GM18498 (cell line): ENCODE data around the gene PSRC1.

ENCODE experiments used
- ATAC-seq: cut with Tn5 transposase; IDR thresholded peaks from one replicate; pipeline ENCODE4 v1.9.1; 2021; ENCODE audit warnings: mild to moderate bottlenecking, moderate library complexity; ENCODE audit not compliant: unreplicated experiment

Gene PSRC1

DNA sequence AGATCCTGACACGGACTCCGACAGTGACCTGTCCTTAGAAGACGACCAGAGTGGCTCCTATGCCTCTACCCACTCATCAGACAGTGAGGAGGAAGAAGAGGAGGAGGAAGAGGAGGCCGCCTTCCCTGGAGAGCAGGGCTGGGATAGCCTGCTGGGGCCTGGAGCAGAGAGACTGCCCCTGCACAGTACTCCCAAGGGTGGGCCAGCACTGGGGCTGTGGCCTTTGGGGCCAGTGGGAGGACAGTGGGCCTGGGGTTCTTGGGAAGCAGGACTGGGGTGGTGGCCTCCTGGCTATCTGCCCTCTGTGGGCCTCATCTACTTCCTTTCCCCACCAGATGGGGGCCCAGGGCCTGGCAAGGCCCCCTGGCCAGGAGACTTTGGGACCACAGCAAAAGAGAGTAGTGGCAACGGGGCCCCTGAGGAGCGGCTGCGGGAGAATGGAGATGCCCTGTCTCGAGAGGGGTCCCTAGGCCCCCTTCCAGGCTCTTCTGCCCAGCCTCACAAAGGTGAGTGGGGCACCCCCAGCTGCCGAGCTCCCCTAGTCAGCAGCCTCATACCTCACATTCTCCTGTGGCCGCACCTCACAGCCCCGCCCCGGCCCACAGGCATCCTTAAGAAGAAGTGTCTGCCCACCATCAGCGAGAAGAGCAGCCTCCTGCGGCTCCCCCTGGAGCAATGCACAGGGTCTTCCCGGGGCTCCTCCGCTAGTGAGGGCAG lies 10.0 kb downstream of the PSRC1 start:
- no peak for ATAC-seq

- ATAC-seq, result no peak
Measured at GRCh38 chr1:109272021-109272799, 10.7 kb downstream of the PSRC1 start.

- no peak for ATAC-seq
Measured at GRCh38 chr1:109271458-109271857, 11.5 kb downstream of the PSRC1 start.

GRCh38 chr1:109270623-109271317 lies 12.2 kb downstream of the PSRC1 start:
- ATAC-seq, result no peak

- no peak for ATAC-seq
Measured at GRCh38 chr1:109269981-109270622, 12.8 kb downstream of the PSRC1 start.

- ATAC-seq, result no peak
Measured at GRCh38 chr1:109269212-109269980, 13.5 kb downstream of the PSRC1 start.

GRCh38 chr1:109268431-109269211 lies 14.3 kb downstream of the PSRC1 start:
- ATAC-seq, result no peak

- no peak for ATAC-seq
Measured at GRCh38 chr1:109267743-109268300, 15.1 kb downstream of the PSRC1 start.

- no peak for ATAC-seq
Measured at GRCh38 chr1:109266965-109267364, 16.0 kb downstream of the PSRC1 start.

- no peak for ATAC-seq
Measured at GRCh38 chr1:109265741-109266330, 17.1 kb downstream of the PSRC1 start.

DNA sequence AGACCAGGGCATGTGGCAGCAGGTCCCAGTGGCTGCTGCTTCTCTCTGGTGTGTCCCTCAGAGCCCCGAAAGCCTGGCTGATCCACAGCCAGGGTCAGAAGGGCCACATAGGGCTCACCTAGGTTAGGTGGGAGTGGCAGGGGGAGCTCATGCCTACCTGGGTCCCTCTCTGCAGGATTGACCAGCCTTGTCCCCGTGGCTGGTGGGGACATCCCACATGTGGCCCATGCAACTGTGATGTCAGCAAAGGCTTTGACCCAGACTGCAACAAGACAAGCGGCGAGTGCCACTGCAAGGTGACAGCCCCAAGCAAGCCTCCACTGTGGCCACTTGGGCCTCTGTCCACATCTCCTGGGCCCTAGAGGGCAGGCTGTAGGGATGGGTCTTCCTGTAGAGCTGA lies 17.9 kb downstream of the PSRC1 start:
- no peak for ATAC-seq

DNA sequence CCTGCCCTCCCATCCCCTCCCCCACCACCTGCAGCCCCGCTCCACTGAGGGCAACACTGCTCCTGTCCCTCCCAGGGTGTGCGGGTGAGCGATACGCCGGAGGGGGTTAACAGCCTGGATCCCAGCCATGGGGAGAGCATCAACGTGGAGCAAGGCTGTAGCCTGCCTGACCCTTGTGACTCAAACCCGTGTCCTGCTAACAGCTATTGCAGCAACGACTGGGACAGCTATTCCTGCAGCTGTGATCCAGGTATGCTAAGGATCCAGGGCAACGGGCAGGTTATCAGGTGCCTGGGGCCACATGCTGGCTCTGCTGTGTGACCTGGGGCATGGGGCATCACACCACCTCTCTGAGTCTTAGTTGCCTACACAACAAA lies 18.6 kb downstream of the PSRC1 start:
- ATAC-seq, result no peak

GRCh38 chr1:109263597-109264378 lies 19.2 kb downstream of the PSRC1 start:
- ATAC-seq, result peak; percentile 82

GRCh38 chr1:109263234-109263596 lies 19.7 kb downstream of the PSRC1 start:
- ATAC-seq, result peak; percentile 23

- no peak for ATAC-seq
Measured at GRCh38 chr1:109262231-109263055, 20.5 kb downstream of the PSRC1 start.

DNA sequence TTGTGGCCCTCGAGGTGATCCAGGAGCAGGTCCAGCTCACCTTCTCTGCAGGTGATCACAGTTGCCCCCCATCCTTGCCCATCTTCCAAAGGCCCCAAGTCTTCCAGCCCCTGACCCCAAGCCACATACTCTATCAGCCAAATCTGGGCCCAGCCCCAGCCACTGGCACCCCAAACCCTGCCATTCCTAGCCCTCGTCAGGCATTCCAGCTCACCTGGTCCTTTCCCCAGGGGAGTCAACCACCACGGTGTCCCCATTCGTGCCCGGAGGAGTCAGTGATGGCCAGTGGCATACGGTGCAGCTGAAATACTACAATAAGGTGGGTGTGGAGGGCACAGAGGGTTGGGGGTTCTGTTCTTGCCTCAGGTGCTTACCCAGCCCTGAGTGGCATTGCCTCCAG lies 21.4 kb downstream of the PSRC1 start:
- no peak for ATAC-seq

- ATAC-seq, result no peak
Measured at GRCh38 chr1:109261006-109261405, 21.9 kb downstream of the PSRC1 start.
